HG03378 (cell line): Measurements from ENCODE around the gene EEF1AKMT1.
"Not testable (repeated sequence)": the region's sequence is repeated elsewhere in the genome, so short reads cannot be mapped to it uniquely, and the experiment has no call there.

Experiments
- ATAC-seq: cut with Tn5 transposase; IDR thresholded peaks from one replicate; pipeline ENCODE4 v1.9.1; 2021; ENCODE audit warnings: mild to moderate bottlenecking, moderate library complexity; ENCODE audit not compliant: unreplicated experiment

Gene EEF1AKMT1

GRCh38 chr13:20778311-20778710, 4.5 kb upstream of the EEF1AKMT1 start:
- no peak for ATAC-seq

GRCh38 chr13:20776751-20777150, 3.0 kb upstream of the EEF1AKMT1 start:
- ATAC-seq, result no peak

GRCh38 chr13:20775961-20776360, 2.2 kb upstream of the EEF1AKMT1 start:
- no peak for ATAC-seq

DNA sequence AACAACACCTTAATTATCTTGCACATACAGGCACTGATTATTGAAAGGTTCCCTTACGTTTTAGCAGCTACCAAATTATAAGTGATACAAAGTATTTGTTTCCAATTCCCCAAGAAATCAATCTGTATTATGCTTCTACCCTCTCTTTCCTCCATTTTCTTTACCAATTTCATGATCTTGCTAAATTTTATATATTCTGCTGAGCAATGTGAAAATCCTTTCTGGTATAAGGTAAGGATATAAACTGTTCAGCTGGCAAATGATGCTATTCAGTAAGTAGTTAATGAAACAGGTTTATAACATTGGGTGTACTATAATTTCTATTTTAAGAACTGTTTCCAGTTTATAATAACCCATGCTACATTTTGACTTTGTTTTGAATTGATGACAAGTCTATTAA, 985 bp upstream of the EEF1AKMT1 start:
- no peak for ATAC-seq

- no peak for ATAC-seq
These were observed 1.2 kb downstream of the EEF1AKMT1 start for GRCh38 chr13:20772401-20773131.

DNA sequence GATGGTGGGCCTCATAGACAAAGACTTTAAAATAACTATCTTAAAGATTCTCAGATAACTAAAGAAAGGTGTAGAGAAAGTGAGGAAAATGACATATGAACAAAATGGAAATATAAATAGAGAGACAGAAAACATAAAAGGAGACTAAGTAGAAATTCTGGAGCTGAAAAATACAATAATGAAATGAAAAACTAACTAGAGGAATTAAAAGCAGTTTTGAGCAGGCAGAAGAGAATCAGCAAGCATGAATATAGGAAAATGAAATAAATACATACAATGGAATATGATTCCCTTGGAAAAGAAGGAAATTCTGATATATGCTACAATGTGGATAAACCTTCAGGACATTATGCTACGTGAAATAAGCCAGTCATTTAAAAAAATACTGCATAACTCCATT, 3.9 kb downstream of the EEF1AKMT1 start:
- no peak for ATAC-seq

DNA sequence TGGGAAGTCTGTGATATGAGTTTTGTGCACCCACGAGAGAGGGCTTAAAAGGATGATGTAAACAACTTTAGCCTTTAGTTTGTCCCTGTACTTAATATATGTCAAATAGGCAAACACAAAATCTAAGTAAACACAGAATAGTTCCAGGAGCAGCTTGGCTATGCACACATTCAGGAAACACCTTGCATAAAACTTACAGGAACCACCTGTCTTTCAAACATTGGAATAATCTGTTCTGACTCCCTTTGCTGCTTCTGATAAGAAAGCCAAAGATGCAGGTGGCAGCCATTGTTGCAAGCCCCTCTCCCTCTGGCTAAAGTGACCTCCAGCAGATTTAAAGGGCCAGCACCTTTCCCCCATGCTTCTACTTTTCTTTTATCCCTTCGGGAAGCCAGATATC, 4.7 kb downstream of the EEF1AKMT1 start:
- no peak for ATAC-seq

- ATAC-seq, result no peak
These were observed 6.3 kb downstream of the EEF1AKMT1 start for GRCh38 chr13:20767309-20767943.

- ATAC-seq, result no peak
These were observed 12.9 kb downstream of the EEF1AKMT1 start for GRCh38 chr13:20760872-20761271.

GRCh38 chr13:20754009-20754408, 19.8 kb downstream of the EEF1AKMT1 start:
- no peak for ATAC-seq

DNA sequence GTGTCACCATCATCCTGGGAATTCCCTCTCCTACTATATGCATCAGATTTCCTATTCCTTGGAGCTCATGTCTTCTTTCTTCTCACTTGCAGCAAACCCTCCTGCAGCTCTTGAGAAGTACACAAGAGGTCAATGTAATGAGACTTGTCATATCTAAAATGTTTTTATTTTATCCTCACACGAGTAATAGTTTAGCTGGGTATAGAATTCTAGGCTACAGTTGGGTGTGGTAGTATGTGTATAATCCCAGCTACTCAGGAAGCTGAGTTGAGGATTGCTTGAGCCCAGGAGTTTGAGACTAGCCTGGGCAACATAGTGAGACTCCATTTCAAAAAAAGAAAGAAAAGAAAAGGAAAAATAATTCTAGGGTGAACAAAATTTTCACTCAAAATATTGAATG, 24.4 kb downstream of the EEF1AKMT1 start:
- no peak for ATAC-seq

DNA sequence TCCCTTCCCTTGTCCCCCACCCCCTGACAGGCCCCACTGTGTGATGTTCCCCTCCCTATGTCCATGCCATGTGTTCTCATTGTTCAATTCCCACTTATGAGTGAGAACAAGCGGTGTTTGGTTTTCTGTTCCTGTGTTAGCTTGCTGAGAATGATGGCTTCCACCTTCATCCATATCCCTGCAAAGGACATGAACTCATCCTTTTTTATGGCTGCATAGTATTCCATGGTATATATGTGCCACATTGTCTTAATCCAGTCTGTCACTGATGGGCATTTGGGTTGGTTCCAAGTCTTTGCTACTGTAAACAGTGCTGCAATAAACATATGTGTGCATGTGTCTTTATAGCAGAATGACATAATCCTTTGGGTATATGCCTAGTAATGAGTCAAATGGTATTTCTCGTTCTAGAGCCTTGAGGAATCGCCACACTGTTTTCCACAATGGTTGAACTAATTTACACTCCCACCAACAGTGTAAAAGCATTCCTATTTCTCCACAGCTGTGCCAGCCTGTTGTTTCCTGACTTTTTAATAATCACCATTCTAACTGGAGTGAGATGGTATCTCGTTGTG, 29.8 kb downstream of the EEF1AKMT1 start:
- ATAC-seq, result not testable (repeated sequence)

DNA sequence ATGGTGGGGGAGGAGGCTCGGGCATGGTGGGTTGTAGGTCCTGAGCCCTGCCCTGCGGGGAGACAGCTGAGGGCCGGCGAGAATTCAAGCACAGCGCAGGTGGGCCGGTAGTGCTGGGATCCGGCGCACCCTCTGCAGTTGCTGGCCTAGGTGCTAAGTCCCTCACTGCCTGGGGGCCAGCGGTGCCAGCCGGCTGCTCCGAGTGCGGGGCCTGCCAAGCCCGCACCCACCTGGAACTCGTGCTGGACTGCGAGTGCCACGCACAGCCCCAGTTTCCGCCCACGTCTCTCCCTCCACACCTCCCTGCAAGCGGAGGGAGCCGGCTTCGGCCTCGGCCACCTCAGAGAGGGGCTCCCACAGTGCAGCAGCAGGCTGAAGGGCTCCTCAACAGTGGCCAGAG, 33.7 kb downstream of the EEF1AKMT1 start:
- ATAC-seq, result no peak

DNA sequence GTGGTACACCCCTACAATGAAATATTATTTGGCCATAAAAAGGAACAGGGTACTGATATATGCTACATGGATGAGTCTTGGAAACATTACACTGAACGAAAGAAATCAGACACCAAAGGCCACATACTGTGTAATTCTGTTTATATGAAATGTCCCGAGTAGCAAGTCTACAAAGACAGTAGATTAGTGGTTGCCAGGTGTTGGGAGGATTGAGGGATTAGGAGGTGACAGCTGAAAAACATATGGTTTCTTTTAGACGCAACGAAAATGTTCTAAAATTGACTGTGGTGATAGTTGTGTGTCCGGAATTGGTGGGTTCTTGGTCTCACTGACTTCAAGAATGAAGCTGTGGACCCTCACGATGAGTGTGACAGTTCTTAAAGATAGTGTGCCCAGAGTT, 35.1 kb downstream of the EEF1AKMT1 start:
- no peak for ATAC-seq

- no peak for ATAC-seq
These were observed 43.9 kb downstream of the EEF1AKMT1 start for GRCh38 chr13:20729633-20730585.

DNA sequence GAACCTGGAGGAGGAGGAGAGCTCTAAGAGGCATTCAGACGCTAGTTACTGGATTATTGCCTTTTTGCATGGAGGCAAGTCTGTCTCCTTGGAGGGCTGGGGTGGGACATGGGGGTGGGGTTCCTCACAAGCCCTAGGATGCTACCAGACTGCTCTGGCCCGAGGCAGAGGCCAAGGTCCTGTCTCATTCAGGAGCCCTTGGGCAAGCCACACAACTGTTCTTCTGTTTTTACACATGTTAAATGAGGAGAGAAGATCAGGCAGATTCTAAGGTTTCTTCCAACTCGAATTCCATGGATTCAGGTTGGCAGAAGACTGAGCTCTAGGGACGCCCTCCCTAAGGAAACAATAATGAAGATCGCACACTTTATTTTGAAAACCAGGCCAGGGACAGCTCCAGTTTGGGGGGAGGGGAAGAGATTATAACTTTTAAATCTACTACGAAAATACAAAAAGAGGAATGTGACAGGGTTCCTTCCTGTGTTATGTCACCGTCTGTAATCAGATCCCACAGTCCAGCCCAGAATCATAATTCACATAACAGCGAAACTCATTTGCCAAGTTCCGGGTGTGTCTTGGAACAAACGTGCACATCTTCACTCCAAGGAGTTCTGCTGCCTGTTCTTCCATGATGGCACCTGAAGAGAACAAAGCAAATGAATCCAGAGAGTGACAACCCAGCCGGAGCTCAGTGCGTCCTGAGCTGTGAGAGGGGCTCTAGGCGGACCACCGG, 45.0 kb downstream of the EEF1AKMT1 start:
- no peak for ATAC-seq

GRCh38 chr13:20727856-20728255, 45.9 kb downstream of the EEF1AKMT1 start:
- no peak for ATAC-seq

DNA sequence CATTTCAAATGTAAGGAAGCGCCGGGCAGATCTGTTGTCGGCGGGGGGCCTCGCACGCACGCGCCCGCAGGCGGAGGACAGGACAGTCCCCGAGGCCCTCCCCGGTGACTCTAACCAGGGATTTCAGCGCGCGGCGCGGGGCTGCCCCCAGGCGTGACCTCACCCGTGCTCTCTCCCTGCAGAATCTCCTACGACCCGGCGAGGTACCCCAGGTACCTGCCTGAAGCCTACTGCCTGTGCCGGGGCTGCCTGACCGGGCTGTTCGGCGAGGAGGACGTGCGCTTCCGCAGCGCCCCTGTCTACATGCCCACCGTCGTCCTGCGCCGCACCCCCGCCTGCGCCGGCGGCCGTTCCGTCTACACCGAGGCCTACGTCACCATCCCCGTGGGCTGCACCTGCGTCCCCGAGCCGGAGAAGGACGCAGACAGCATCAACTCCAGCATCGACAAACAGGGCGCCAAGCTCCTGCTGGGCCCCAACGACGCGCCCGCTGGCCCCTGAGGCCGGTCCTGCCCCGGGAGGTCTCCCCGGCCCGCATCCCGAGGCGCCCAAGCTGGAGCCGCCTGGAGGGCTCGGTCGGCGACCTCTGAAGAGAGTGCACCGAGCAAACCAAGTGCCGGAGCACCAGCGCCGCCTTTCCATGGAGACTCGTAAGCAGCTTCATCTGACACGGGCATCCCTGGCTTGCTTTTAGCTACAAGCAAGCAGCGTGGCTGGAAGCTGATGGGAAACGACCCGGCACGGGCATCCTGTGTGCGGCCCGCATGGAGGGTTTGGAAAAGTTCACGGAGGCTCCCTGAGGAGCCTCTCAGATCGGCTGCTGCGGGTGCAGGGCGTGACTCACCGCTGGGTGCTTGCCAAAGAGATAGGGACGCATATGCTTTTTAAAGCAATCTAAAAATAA, 52.1 kb downstream of the EEF1AKMT1 start:
- ATAC-seq, result no peak

DNA sequence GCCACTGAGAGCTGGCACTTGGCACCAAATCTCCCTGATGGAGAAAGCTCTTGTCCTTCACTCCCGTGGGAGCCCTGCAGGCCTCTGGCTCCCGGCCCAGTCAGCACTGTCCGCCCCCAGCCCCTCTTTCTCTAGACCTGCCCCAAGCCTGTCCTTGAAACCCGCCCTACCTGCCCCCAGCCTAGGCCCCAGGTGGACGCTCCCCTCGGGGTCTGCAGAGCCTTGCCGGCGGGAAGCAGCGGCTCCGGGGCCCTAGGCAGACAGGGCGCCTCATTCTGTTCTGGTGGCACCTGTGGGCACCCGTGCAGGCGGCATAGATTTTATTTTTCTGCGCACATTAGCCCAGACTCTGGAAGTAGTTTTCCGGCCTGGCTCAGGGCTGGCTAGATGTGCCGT, 52.7 kb downstream of the EEF1AKMT1 start:
- no peak for ATAC-seq

DNA sequence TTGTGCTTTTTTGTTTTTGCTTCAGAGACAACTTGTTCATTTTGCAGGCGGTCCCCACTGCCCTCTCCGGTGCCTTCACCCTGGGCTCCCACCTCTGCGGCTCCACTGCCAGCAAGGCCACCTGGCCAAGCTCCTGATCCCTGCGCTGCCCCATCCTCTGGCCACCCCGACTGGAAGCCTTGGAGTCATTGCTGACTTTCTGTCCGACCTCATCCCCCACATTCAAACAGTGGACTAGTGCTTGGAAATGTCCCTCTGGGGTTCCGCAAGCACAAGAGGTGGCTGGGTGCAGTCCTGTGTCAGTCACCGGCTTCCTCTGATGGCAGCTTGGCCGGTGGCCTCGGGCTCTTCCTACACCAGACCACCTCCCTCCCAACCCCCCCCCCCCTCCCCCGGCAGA, 53.3 kb downstream of the EEF1AKMT1 start:
- no peak for ATAC-seq
